Measurements from ENCODE around the gene REEP2. TPM values are rescaled to one million over a fixed set of nuclear protein-coding genes. Genes with fewer than 3 reads are reported as not detected.

Gene REEP2
- total and polyA plus RNA-seq, 4 donors = 0.29 to 1.1 (median 0.91) TPM

DNA sequence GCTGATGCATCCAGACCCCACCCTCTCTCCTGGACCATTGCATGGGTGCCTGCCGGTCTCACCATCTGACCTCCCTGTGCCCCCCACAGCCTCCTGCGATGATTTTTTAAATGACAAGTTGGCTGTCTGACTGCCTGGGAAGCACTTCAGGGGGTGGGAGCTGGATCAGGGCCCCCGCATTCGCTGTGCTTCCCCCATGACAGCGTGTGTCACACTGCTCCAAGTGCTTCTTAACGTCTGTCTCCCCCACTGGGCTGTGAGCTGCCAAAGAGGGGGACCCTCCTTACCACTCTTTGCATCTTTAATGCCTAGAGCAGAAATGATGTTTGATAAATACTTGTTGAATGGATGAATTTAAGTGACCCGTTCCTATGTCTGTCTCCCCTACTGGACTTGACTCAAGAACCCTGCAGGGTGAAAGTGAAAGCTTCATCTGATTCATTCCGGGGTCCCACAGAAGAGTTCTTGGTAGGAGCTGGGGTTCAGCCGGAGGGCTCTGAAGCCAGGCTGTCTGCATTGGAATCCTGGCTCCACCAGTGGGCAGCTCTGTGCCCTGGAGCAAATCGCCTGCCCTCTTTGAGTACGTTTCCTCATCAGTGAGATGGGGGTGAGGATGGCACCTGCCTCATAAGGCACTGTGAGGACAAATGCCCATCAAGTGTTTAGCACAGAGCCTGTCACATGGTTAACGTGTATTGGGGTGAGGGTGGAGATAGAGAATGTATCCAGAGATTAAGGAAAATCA, 18.8 kb downstream of the REEP2 start:
- Histone ChIP-seq H3K27me3 (ENCODE audit: control insufficient read depth in 3 of 3, insufficient read depth in 3 of 3, low read length in 2 of 3) (no peaks in the 10 kb centered on the region), H3K36me3 (ENCODE audit: control insufficient read depth in 4 of 4, insufficient read depth in 4 of 4, low read length in 4 of 4) (no peaks in the 10 kb centered on the region), H3K27ac (ENCODE audit: low read depth in 1 of 2, low read length in 1 of 2) (no peak overlapping the region), H3K4me1 (ENCODE audit: control insufficient read depth in 5 of 5, insufficient read depth in 5 of 5, low read length in 5 of 5) (peaks cover 0 to 21% (median 10%) of the 10 kb centered on the region in 5 donors), H3K9me3 (ENCODE audit: control insufficient read depth in 4 of 4, insufficient read depth in 3 of 4, low read length in 3 of 4) (no peaks in the 10 kb centered on the region), H3K9ac (ENCODE audit: insufficient read depth in 1 of 2, low read length in 2 of 2) (peak overlapping the region in 1 of 2 donors; percentile 33), H3K4me3 (no peak overlapping the region)
- DNase-seq (no peak), ATAC-seq (ENCODE audit: insufficient read depth, low FRiP score) (no peak)
- TF ChIP-seq, protein P1, sequence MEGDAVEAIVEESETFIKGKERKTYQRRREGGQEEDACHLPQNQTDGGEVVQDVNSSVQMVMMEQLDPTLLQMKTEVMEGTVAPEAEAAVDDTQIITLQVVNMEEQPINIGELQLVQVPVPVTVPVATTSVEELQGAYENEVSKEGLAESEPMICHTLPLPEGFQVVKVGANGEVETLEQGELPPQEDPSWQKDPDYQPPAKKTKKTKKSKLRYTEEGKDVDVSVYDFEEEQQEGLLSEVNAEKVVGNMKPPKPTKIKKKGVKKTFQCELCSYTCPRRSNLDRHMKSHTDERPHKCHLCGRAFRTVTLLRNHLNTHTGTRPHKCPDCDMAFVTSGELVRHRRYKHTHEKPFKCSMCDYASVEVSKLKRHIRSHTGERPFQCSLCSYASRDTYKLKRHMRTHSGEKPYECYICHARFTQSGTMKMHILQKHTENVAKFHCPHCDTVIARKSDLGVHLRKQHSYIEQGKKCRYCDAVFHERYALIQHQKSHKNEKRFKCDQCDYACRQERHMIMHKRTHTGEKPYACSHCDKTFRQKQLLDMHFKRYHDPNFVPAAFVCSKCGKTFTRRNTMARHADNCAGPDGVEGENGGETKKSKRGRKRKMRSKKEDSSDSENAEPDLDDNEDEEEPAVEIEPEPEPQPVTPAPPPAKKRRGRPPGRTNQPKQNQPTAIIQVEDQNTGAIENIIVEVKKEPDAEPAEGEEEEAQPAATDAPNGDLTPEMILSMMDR (IDR thresholded peaks at IDR 0.05; ENCODE audit: control extremely low read depth, extremely low read depth) = no peak
- 73 to 74% methylated on average over 12 of the region's 12 CpGs for WGBS, 2 donors

DNA sequence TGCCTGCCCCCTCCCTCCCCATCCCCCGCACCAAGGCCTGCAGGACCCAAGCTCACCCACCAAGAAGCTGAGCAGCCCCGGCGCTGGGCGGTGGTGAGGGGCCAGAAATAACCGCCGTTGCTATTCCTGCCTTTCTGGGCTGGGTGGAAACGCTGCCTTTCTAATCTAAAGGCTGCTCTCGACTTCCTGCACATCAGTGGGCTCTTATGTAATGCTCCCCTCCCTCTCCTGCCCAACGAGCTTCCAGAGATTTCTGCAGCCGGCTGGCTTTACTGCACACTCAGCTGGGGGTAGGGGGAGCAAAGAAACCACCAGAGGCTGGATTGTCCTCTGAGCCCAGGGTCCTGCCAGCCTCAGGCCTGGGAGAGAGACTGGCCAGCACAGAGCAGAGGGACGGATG, 19.5 kb downstream of the REEP2 start:
- WGBS, 2 donors = 20 to 32% methylated on average over 11 of the region's 11 CpGs
- TF ChIP-seq, protein P1 (IDR thresholded peaks at IDR 0.05; ENCODE audit: control extremely low read depth, extremely low read depth) = no peak
- Histone ChIP-seq H3K4me1 (ENCODE audit: control insufficient read depth in 5 of 5, insufficient read depth in 5 of 5, low read length in 5 of 5) (peaks cover 2 to 21% (median 11%) of the 10 kb centered on the region in 5 donors), H3K27me3 (ENCODE audit: control insufficient read depth in 3 of 3, insufficient read depth in 3 of 3, low read length in 2 of 3) (no peaks in the 10 kb centered on the region), H3K36me3 (ENCODE audit: control insufficient read depth in 4 of 4, insufficient read depth in 4 of 4, low read length in 4 of 4) (no peaks in the 10 kb centered on the region), H3K9me3 (ENCODE audit: control insufficient read depth in 4 of 4, insufficient read depth in 3 of 4, low read length in 3 of 4) (no peaks in the 10 kb centered on the region), H3K27ac (ENCODE audit: low read depth in 1 of 2, low read length in 1 of 2) (no peak overlapping the region), H3K4me3 (no peak overlapping the region), H3K9ac (ENCODE audit: insufficient read depth in 1 of 2, low read length in 2 of 2) (no peak overlapping the region)
- ATAC-seq (ENCODE audit: insufficient read depth, low FRiP score) (no peak), DNase-seq (peak; percentile 70 to 86 (median 74))

DNA sequence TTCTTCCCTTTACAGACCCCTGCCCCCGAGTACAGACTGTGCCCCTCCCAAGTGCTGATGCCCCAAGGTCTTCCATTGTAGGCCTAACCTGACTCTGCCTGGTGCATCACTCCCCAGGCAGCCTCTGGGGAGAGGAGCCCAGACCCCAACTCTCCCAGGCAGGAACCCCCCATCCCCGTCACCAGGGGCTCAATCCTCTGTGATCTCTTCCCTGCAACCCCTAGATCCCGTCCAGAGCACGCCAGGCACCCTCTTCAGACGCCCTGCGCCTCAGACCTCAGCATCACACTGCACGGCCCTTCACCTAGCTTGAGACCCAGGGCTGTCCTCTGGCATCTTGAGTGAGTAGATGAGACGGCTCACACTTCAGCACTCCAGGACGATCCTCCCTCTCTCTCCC, 20.0 kb downstream of the REEP2 start:
- H3K36me3 ChIP-seq (ENCODE audit: control insufficient read depth in 4 of 4, insufficient read depth in 4 of 4, low read length in 4 of 4) = no peaks in the 10 kb centered on the region
- peaks cover 3 to 21% (median 12%) of the 10 kb centered on the region in 5 donors for H3K4me1 ChIP-seq (ENCODE audit: control insufficient read depth in 5 of 5, insufficient read depth in 5 of 5, low read length in 5 of 5)
- no peak overlapping the region for H3K9ac ChIP-seq (ENCODE audit: insufficient read depth in 1 of 2, low read length in 2 of 2)
- DNase-seq = no peak
- ATAC-seq (ENCODE audit: insufficient read depth, low FRiP score) = no peak
- no peaks in the 10 kb centered on the region for H3K27me3 ChIP-seq (ENCODE audit: control insufficient read depth in 3 of 3, insufficient read depth in 3 of 3, low read length in 2 of 3)
- H3K4me3 ChIP-seq = no peak overlapping the region
- 80 to 82% methylated on average over 9 of the region's 9 CpGs for WGBS, 2 donors
- no peaks in the 10 kb centered on the region for H3K9me3 ChIP-seq (ENCODE audit: control insufficient read depth in 4 of 4, insufficient read depth in 3 of 4, low read length in 3 of 4)
- TF ChIP-seq, protein P1 (IDR thresholded peaks at IDR 0.05; ENCODE audit: control extremely low read depth, extremely low read depth) = no peak
- no peak overlapping the region for H3K27ac ChIP-seq (ENCODE audit: low read depth in 1 of 2, low read length in 1 of 2)

Data from lung (tissue), 12 donors.